VCaP (cell line): ENCODE results near the gene WDR86.

Experiments used
- H3K27ac ChIP-seq: fragments of 450-650 bp; 2 replicates; pipeline ENCODE4 v1.5.1; 2017
- TF ChIP-seq, protein P1 (sequence below): fragments of 450-650 bp; conservative IDR thresholded peaks from 2 replicates; pipeline ENCODE4 v1.5.1; 2017; ENCODE audit warnings: mild to moderate bottlenecking, moderate library complexity

The WDR86 gene

DNA sequence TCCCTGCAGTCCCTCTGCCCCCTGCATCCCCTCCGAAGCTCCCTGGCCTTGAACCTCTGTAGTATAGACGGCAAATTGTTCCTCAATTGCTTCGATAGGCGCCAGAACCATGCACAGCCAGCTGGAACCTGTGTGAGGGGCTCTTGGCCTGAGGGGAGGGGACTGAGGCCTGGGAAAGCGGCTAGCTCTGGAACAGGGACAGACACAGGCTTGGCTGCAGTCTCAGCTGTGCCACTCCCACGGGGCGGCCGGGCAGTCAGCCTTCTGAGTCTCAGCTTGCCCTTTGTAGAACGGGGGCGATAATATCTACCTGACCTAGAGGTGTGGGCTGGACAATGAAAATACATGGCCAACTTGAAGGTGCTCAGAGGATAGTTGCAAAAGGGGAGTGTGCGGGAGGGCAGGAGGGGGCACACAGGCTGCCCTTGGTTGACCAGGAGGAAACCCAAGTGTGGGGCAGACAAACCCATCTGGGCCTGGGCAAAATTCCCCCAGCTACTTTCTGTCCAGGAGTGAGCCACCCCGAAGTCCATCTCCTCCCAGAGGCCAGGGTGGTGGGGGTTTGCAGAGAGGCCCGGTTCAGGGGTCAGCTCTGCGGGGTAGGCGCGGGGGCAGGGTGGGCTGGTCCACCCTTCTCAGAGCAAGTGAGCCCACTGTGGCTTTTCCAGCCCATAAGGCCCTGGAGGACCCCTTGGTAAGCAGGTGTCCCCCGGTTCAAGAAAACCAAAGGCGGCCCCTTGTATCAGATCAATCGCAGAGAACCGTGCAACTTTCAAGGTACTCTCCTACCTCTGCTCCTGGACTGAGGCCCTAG, 25.5 kb upstream of the WDR86 start:
- no peak overlapping the region for H3K27ac ChIP-seq
- TF ChIP-seq, protein P1, sequence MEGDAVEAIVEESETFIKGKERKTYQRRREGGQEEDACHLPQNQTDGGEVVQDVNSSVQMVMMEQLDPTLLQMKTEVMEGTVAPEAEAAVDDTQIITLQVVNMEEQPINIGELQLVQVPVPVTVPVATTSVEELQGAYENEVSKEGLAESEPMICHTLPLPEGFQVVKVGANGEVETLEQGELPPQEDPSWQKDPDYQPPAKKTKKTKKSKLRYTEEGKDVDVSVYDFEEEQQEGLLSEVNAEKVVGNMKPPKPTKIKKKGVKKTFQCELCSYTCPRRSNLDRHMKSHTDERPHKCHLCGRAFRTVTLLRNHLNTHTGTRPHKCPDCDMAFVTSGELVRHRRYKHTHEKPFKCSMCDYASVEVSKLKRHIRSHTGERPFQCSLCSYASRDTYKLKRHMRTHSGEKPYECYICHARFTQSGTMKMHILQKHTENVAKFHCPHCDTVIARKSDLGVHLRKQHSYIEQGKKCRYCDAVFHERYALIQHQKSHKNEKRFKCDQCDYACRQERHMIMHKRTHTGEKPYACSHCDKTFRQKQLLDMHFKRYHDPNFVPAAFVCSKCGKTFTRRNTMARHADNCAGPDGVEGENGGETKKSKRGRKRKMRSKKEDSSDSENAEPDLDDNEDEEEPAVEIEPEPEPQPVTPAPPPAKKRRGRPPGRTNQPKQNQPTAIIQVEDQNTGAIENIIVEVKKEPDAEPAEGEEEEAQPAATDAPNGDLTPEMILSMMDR, result no peak

DNA sequence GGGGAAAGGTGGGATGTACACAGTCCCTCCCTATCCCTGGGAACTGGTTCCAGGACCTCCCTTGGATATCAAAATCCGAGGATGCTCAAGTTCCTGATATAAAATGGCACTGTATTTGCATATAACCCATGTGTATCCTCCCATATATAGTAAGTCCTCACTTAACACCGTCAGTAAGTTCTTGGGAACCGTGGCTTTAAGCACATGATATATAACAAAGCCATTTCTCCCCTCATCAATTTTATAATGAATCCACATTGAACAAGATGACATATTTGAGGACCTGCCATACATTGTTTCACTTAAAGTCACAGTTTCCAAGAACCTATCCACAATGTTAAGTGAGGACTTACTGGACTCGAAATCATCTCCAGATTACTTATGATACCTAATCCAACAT, 24.7 kb upstream of the WDR86 start:
- H3K27ac ChIP-seq, result no peak overlapping the region
- TF ChIP-seq, protein P1, result no peak

DNA sequence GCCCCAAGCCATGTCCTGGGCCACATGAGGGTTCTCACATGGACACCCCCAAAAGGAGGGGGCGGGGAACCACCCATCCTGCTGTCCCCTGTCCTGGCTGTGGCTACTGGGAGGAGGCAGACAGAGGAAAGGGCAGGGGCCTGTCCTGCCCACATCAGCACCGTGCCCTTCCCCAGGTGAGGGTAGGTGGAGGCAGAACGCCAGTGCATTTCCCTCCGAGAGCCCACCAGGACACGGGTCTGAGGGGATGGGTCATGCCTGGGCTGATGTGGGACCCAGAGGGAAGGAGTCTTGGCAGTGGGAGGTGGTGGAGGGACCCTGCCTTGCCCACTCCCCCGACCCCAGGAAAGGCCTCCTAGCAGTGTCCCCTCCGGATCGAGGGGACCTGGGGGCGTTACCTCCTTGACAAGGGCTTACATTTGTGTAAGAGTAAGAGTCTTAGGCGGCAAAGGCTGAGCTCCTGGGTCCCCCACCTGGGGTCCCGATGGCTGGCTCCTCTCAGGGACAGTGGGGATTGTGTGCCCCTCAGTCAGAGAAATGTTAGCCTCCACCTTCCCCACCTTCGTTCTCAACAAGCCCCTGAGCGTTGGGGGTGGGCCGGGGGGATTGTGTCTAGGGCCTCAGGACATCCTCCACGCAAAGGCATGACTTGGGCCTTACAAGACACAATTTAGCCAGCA, 24.0 kb upstream of the WDR86 start:
- TF ChIP-seq, protein P1, result no peak
- no peak overlapping the region for H3K27ac ChIP-seq

DNA sequence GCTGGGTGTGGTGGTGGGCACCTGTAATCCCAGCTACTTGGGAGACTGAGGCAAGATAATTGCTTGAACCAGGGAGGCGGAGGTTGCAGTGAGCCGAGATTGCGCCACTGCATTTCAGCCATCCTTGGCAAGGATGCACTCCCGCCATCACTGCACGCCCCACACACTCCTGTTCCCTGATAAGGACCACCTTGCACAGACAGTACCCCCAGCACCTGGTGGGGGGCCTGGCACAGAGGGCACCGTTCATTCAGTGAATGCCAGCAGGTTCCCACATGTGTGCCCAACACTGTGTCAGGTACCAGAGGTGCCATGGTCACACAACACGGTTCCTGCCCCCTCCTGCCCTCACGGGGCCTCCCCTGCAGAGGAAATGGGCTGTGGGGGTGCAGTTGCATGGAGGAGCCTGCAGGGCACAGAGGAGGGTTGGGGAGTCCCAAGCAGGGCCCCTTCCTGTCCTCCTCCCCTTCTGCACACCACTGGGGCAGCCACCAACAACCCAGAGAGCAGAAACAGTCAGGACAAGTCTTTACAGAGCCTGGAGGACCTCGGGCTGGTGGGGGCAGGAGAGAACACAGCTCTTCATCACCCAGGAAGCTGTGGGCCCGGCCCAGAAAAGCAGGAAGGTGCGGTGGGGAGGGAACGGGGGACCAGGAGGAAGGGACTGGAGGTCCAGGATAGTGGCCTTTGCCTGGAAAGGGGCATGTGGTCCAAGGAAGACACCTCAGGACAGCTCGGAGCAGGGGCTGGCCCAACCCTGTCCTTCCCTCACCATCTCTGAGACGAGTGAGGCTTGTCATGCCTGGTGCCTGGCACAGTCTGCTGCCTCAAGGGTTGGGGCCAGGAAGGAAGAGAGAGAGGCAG, 23.1 kb upstream of the WDR86 start:
- H3K27ac ChIP-seq, result no peak overlapping the region
- TF ChIP-seq, protein P1, result no peak

DNA sequence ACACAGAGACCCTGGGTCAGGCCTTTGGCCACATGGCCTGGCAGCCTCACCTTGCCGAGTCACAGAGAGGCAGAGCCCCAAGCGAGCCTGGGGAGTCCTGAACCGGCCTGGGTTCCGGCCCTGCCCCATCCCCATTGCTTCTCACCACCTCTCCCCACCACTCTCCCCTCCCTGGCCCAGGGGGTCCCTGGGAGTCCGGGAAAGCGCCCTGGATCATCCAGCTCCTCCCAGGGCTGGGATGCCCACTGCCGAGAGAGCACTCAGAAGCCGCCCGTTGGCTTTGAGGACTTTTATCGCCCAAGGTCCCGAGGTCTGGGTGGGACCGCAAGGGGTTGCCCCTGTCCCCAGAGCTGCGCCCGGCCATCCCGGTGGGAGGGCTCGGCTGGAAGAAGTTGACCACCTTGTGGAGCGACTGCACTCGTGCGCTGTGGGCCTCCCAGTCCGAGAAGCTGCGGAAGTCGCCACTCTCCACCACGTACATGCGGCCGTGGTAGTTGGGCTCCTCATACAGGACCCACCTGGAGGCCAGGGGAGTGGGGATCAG, 22.0 kb upstream of the WDR86 start:
- TF ChIP-seq, protein P1, result no peak
- no peak overlapping the region for H3K27ac ChIP-seq

DNA sequence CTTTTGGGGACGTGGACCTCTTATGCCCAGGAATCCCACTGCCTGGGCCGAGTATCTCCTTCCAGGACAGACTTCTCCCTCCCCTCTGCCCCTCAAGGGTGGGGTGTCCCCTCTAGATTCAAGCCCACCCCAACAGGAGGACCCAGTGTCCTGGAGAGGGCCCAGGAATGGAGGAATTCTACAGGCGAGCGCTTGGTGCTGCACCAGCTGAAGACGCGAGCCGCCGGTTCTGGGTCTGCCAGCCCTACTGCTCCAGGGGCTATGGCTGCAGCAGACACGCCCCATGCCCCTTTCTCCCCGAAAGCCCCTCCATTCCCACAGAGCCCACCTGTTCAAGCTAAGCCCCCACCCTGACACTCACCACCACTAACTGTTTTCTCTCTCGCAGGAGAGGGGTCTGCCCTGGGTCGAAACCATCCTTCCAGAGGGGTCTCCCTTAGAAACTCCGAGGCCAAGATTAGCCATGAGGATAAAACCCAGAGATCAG, 21.5 kb upstream of the WDR86 start:
- no peak overlapping the region for H3K27ac ChIP-seq
- TF ChIP-seq, protein P1, result no peak
